ENCODE data around the gene EEIG1.

DNA sequence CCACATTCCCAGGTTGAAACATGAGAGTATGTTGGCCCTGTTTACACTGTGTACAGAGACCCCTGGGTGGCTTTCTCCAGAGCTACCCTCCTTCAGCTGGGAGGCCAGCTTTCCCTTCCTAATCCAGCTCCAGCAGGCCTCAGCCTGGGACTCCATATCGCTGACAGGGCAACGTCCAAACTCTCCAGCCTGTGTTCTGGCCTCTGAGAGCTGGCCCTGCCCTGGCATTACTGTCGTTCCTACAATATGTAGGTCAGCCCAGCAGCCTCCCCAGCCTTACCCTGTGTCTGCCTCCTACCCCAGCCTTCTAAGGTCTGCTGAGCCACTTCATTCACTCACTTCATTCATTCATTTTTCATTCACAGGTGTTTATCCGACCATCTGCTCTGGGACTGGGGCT is 8.3 kb upstream of the EEIG1 start:
- TF ChIP-seq POLR2A (IDR thresholded peaks at IDR 0.05; ENCODE audit: low read length) = no peak
- TF ChIP-seq GATA1 (IDR thresholded peaks at IDR 0.05; ENCODE audit: low read depth, low read length) = no peak

All from erythroblast (primary cell).